GM23338 (cell line): ENCODE results near the gene VAMP3. TPM values are rescaled to one million over a fixed set of nuclear protein-coding genes. Genes with fewer than 3 reads are reported as not detected.

Experiments
- ATAC-seq: fragments of 200-7000 bp; cut with Tn5 transposase; 3 replicates; pipeline ENCODE4 v1.9.1; 2020
- DNase-seq: peaks from one replicate; pipeline ENCODE4 v3.0.0-alpha.2; 2015; ENCODE audit warnings: low spot score
- H2AFZ ChIP-seq: fragments of 200-600 bp; sonication (generic); 2 replicates; pipeline ENCODE4 v1.8.0; 2016; ENCODE audit warnings: antibody characterized with exemption, mild to moderate bottlenecking, moderate library complexity
- H3F3A ChIP-seq: fragments of 200-600 bp; sonication (generic); replicated peaks from 2 replicates; pipeline ENCODE4 v1.8.0; 2017; ENCODE audit warnings: antibody characterized with exemption, mixed run types, low read depth
- H3K27ac ChIP-seq: fragments of 200-600 bp; sonication (generic); 2 replicates; pipeline ENCODE4 v1.6.1; 2016; ENCODE audit warnings: low read depth
- H3K27me3 ChIP-seq: fragments of 200-600 bp; sonication (generic); 2 replicates; pipeline ENCODE4 v1.8.0; 2016; ENCODE audit warnings: mild to moderate bottlenecking, mixed run types, moderate library complexity; ENCODE audit not compliant: insufficient read depth
- H3K36me3 ChIP-seq: fragments of 200-600 bp; sonication (generic); 2 replicates; pipeline ENCODE4 v1.8.0; 2016; ENCODE audit warnings: mild to moderate bottlenecking; ENCODE audit not compliant: insufficient read depth
- H3K4me1 ChIP-seq: fragments of 200-600 bp; sonication (generic); 2 replicates; pipeline ENCODE4 v1.8.0; 2016; ENCODE audit warnings: mild to moderate bottlenecking, moderate library complexity; ENCODE audit not compliant: insufficient read depth
- H3K4me2 ChIP-seq: fragments of 200-600 bp; sonication (generic); 2 replicates; pipeline ENCODE4 v1.7.1; 2017; ENCODE audit warnings: mixed run types
- H3K4me3 ChIP-seq: fragments of 200-600 bp; sonication (generic); 2 replicates; pipeline ENCODE4 v1.6.1; 2016; ENCODE audit warnings: mixed run types
- H3K79me2 ChIP-seq: fragments of 200-600 bp; sonication (generic); replicated peaks from 2 replicates; pipeline ENCODE4 v1.8.0; 2017; ENCODE audit warnings: mild to moderate bottlenecking; ENCODE audit not compliant: insufficient read depth
- H3K9me2 ChIP-seq: fragments of 200-600 bp; sonication (generic); 2 replicates; pipeline ENCODE4 v1.8.0; 2017; ENCODE audit not compliant: insufficient read depth
- H4K20me1 ChIP-seq: fragments of 200-600 bp; sonication (generic); replicated peaks from 2 replicates; pipeline ENCODE4 v1.8.0; 2017; ENCODE audit warnings: mild to moderate bottlenecking; ENCODE audit not compliant: insufficient read depth
- H3K27ac Mint-ChIP-seq: 2 replicates; pipeline ENCODE4 v1.8.0; 2020; ENCODE audit warnings: inconsistent platforms, mild to moderate bottlenecking, moderate library complexity, mixed read lengths
- H3K27me3 Mint-ChIP-seq: 3 replicates; pipeline ENCODE4 v1.8.0; 2022; ENCODE audit warnings: low read depth, mild to moderate bottlenecking, moderate library complexity, mixed read lengths, inconsistent platforms; ENCODE audit not compliant: insufficient read depth, poor library complexity
- H3K36me3 Mint-ChIP-seq: 3 replicates; pipeline ENCODE4 v1.8.0; 2021; ENCODE audit warnings: low read depth, mild to moderate bottlenecking, inconsistent platforms, moderate library complexity, mixed read lengths
- H3K4me1 Mint-ChIP-seq: 3 replicates; pipeline ENCODE4 v1.8.0; 2020; ENCODE audit warnings: mild to moderate bottlenecking, inconsistent platforms, mixed read lengths
- H3K4me3 Mint-ChIP-seq: 3 replicates; pipeline ENCODE4 v1.8.0; 2021; ENCODE audit warnings: moderate library complexity, mild to moderate bottlenecking, inconsistent platforms, mixed read lengths
- H3K9me3 Mint-ChIP-seq: 3 replicates; pipeline ENCODE4 v1.8.0; 2020; ENCODE audit warnings: moderate library complexity, mild to moderate bottlenecking, inconsistent platforms, mixed read lengths
- JUNB ChIP-seq: IDR thresholded peaks from one replicate; pipeline ENCODE4 v1.6.1; 2016; ENCODE audit warnings: antibody characterized with exemption; ENCODE audit not compliant: unreplicated experiment
- NANOG ChIP-seq: IDR thresholded peaks from 2 replicates; pipeline ENCODE4 v1.6.1; 2016; ENCODE audit warnings: antibody characterized with exemption, borderline replicate concordance
- ZNF114 ChIP-seq: fragments of 250-450 bp; sonication (Bioruptor Pico); IDR thresholded peaks from 2 replicates; pipeline ENCODE4 v1.5.0; 2020; ENCODE audit warnings: mild to moderate bottlenecking, moderate library complexity
- polyA plus RNA-seq: library from polyadenylated mRNA; unstranded; fragments of >200 nt; fragmentation: Nextera tagmentation; extraction: Ambion mirVana; gene quantifications from 2 replicates; pipeline ENCODE4 v1.2.1, GENCODE V29; 2016
- total RNA-seq: library from RNA; depleted of rRNA; stranded (reverse); fragments of >200 nt; shearing (Covaris generic); gene quantifications from 2 replicates; pipeline ENCODE4 v1.2.3, GENCODE V29; 2014
- TF ChIP-seq, protein P1 (sequence below): fragments of 250-450 bp; sonication (Bioruptor Pico); IDR thresholded peaks from 2 replicates; pipeline ENCODE4 v1.5.0; 2020; ENCODE audit warnings: mild to moderate bottlenecking, moderate library complexity
- TF ChIP-seq, protein P2 (sequence below), 2 experiments: fragments of 200-600 bp in 1 of 2; sonication (generic) in 1 of 2; conservative IDR thresholded peaks; 2 replicates each; pipeline versions ENCODE4 v1.5.1 to v1.6.1; 2016 to 2017; ENCODE audit warnings: antibody characterized with exemption in 2 of 2, low read depth in 2 of 2, mild to moderate bottlenecking in 2 of 2, moderate library complexity in 1 of 2
- TF ChIP-seq, protein P3 (sequence below): IDR thresholded peaks from one replicate; pipeline ENCODE4 v1.6.1; 2018; ENCODE audit warnings: antibody characterized with exemption; ENCODE audit not compliant: unreplicated experiment
- TF ChIP-seq, protein P4 (sequence below): IDR thresholded peaks from 2 replicates; pipeline ENCODE4 v1.6.1; 2016; ENCODE audit warnings: antibody characterized with exemption

The VAMP3 gene
- total and polyA plus RNA-seq, 2 experiments from 2014 or later, result 16.3 to 43.0 TPM

DNA sequence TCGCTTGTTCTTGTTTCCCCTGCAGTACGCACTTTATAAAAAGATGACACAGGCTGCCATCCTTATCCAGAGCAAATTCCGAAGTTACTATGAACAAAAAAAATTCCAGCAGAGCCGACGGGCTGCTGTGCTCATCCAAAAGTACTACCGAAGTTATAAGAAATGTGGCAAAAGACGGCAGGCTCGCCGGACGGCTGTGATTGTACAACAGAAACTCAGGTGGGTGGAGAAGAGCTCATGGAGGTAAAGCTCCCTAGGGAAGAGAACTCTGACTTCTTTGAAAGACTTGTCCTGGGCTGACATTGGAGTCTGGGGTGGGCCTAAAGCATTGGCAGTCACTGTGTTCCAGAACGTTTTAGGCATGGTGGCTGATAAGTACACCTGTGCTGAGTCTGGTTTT is 19.9 kb upstream of the VAMP3 start (continued):
- TF ChIP-seq, protein P1, sequence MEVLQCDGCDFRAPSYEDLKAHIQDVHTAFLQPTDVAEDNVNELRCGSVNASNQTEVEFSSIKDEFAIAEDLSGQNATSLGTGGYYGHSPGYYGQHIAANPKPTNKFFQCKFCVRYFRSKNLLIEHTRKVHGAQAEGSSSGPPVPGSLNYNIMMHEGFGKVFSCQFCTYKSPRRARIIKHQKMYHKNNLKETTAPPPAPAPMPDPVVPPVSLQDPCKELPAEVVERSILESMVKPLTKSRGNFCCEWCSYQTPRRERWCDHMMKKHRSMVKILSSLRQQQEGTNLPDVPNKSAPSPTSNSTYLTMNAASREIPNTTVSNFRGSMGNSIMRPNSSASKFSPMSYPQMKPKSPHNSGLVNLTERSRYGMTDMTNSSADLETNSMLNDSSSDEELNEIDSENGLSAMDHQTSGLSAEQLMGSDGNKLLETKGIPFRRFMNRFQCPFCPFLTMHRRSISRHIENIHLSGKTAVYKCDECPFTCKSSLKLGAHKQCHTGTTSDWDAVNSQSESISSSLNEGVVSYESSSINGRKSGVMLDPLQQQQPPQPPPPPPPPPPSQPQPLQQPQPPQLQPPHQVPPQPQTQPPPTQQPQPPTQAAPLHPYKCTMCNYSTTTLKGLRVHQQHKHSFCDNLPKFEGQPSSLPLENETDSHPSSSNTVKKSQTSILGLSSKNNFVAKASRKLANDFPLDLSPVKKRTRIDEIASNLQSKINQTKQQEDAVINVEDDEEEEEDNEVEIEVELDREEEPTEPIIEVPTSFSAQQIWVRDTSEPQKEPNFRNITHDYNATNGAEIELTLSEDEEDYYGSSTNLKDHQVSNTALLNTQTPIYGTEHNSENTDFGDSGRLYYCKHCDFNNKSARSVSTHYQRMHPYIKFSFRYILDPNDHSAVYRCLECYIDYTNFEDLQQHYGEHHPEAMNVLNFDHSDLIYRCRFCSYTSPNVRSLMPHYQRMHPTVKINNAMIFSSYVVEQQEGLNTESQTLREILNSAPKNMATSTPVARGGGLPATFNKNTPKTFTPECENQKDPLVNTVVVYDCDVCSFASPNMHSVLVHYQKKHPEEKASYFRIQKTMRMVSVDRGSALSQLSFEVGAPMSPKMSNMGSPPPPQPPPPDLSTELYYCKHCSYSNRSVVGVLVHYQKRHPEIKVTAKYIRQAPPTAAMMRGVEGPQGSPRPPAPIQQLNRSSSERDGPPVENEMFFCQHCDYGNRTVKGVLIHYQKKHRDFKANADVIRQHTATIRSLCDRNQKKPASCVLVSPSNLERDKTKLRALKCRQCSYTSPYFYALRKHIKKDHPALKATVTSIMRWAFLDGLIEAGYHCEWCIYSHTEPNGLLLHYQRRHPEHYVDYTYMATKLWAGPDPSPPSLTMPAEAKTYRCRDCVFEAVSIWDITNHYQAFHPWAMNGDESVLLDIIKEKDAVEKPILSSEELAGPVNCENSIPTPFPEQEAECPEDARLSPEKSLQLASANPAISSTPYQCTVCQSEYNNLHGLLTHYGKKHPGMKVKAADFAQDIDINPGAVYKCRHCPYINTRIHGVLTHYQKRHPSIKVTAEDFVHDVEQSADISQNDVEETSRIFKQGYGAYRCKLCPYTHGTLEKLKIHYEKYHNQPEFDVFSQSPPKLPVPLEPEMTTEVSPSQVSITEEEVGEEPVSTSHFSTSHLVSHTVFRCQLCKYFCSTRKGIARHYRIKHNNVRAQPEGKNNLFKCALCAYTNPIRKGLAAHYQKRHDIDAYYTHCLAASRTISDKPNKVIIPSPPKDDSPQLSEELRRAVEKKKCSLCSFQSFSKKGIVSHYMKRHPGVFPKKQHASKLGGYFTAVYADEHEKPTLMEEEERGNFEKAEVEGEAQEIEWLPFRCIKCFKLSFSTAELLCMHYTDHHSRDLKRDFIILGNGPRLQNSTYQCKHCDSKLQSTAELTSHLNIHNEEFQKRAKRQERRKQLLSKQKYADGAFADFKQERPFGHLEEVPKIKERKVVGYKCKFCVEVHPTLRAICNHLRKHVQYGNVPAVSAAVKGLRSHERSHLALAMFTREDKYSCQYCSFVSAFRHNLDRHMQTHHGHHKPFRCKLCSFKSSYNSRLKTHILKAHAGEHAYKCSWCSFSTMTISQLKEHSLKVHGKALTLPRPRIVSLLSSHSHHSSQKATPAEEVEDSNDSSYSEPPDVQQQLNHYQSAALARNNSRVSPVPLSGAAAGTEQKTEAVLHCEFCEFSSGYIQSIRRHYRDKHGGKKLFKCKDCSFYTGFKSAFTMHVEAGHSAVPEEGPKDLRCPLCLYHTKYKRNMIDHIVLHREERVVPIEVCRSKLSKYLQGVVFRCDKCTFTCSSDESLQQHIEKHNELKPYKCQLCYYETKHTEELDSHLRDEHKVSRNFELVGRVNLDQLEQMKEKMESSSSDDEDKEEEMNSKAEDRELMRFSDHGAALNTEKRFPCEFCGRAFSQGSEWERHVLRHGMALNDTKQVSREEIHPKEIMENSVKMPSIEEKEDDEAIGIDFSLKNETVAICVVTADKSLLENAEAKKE, result no peak
- TF ChIP-seq NANOG, result no peak
- TF ChIP-seq, protein P2, sequence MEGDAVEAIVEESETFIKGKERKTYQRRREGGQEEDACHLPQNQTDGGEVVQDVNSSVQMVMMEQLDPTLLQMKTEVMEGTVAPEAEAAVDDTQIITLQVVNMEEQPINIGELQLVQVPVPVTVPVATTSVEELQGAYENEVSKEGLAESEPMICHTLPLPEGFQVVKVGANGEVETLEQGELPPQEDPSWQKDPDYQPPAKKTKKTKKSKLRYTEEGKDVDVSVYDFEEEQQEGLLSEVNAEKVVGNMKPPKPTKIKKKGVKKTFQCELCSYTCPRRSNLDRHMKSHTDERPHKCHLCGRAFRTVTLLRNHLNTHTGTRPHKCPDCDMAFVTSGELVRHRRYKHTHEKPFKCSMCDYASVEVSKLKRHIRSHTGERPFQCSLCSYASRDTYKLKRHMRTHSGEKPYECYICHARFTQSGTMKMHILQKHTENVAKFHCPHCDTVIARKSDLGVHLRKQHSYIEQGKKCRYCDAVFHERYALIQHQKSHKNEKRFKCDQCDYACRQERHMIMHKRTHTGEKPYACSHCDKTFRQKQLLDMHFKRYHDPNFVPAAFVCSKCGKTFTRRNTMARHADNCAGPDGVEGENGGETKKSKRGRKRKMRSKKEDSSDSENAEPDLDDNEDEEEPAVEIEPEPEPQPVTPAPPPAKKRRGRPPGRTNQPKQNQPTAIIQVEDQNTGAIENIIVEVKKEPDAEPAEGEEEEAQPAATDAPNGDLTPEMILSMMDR (conservative IDR thresholded peaks at IDR 0.05; ENCODE audit: low read depth in 2 of 2), result no peak

DNA sequence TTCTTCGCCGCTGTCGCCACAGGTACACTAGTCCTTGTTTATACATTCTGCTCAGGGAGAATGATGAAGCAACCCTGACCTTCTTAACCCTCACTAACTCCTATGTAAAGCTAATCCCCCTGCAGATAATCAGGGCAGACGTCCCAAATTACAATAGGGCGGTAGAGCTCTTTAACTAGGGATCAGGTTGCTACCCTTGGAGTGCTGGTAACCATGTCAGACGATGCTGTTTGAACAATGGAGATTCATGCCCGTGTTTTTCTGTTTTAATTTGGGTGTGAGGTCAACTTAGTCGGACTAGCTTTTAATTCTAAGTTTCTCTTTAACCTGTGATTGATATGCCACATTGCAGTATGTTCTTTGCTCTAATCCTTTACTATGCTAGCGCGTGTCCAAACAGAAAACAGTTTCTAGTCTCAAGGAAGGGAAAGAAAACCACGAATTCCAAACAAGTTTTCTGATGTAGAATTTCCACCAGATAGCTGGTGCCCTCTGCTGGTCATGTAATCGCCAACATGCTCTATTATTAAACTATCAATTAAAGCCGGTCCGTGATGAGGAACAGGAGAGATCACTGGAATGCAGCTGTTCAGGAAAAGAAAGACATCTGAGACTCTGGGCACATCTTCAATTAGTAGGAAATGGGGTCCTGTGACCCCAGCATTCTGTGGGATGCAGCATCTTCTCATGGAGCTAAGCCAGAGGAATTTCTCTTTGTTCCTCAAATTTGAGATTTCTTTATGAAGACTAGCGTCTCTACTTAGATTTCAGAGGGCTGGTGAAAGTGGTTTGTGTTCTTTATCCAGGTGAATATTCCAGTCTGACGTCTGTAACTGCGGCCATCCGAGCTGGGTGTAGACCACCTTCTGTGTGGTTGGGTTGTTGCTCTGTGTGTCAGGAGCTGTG is 18.3 kb upstream of the VAMP3 start:
- peak overlapping the region; percentile 83 for H3K27ac Mint-ChIP-seq
- Histone ChIP-seq H3K4me3 (peak overlapping the region; percentile 19; the same call in 1 of the 2 replicates), H3K4me2 (peak overlapping the region; percentile 48)
- TF ChIP-seq ZNF114 (CRISPR knock-in tag) (no peak), NANOG (no peak), JUNB (no peak)
- TF ChIP-seq, protein P3, sequence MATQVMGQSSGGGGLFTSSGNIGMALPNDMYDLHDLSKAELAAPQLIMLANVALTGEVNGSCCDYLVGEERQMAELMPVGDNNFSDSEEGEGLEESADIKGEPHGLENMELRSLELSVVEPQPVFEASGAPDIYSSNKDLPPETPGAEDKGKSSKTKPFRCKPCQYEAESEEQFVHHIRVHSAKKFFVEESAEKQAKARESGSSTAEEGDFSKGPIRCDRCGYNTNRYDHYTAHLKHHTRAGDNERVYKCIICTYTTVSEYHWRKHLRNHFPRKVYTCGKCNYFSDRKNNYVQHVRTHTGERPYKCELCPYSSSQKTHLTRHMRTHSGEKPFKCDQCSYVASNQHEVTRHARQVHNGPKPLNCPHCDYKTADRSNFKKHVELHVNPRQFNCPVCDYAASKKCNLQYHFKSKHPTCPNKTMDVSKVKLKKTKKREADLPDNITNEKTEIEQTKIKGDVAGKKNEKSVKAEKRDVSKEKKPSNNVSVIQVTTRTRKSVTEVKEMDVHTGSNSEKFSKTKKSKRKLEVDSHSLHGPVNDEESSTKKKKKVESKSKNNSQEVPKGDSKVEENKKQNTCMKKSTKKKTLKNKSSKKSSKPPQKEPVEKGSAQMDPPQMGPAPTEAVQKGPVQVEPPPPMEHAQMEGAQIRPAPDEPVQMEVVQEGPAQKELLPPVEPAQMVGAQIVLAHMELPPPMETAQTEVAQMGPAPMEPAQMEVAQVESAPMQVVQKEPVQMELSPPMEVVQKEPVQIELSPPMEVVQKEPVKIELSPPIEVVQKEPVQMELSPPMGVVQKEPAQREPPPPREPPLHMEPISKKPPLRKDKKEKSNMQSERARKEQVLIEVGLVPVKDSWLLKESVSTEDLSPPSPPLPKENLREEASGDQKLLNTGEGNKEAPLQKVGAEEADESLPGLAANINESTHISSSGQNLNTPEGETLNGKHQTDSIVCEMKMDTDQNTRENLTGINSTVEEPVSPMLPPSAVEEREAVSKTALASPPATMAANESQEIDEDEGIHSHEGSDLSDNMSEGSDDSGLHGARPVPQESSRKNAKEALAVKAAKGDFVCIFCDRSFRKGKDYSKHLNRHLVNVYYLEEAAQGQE, result no peak
- TF ChIP-seq, protein P2 (conservative IDR thresholded peaks at IDR 0.05; ENCODE audit: low read depth in 2 of 2), result peak; percentile 79 to 88
- TF ChIP-seq, protein P4, sequence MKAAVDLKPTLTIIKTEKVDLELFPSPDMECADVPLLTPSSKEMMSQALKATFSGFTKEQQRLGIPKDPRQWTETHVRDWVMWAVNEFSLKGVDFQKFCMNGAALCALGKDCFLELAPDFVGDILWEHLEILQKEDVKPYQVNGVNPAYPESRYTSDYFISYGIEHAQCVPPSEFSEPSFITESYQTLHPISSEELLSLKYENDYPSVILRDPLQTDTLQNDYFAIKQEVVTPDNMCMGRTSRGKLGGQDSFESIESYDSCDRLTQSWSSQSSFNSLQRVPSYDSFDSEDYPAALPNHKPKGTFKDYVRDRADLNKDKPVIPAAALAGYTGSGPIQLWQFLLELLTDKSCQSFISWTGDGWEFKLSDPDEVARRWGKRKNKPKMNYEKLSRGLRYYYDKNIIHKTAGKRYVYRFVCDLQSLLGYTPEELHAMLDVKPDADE, result no peak

More for the DNA sequence above, 18.3 kb upstream of the VAMP3 start:
- Mint-ChIP-seq H3K9me3 (no peaks in the 10 kb centered on the region), H3K4me3 (peak overlapping the region; percentile 69), H3K27me3 (no peaks in the 10 kb centered on the region), H3K36me3 (no peaks in the 10 kb centered on the region; the same call in 2 of the 3 replicates), H3K4me1 (peaks cover 26% of the 10 kb centered on the region)
- H3K79me2 ChIP-seq, result no peaks in the 10 kb centered on the region
- no peaks in the 10 kb centered on the region for H3K9me2 ChIP-seq
- no peaks in the 10 kb centered on the region for H4K20me1 ChIP-seq
- H3K4me1 ChIP-seq, result peaks cover 11% of the 10 kb centered on the region
- H3K36me3 ChIP-seq, result no peaks in the 10 kb centered on the region
- no peaks in the 10 kb centered on the region for H3K27me3 ChIP-seq
- peak; percentile 96 for ATAC-seq
- DNase-seq, result peak; percentile 90
- H3K27ac ChIP-seq, result no peak overlapping the region
- no peaks in the 10 kb centered on the region for H3F3A ChIP-seq
- H2AFZ ChIP-seq, result no peak overlapping the region
